ENCODE results near the gene NABP2. TPM values are rescaled to one million over a fixed set of nuclear protein-coding genes. Genes with fewer than 3 reads are reported as not detected.
A peak's percentile ranks its signal among the peaks of the same experiment; 100 is the strongest.

Gene NABP2
- total RNA-seq, 2 donors from 2014 or later: 11.9 to 16.3 TPM

DNA sequence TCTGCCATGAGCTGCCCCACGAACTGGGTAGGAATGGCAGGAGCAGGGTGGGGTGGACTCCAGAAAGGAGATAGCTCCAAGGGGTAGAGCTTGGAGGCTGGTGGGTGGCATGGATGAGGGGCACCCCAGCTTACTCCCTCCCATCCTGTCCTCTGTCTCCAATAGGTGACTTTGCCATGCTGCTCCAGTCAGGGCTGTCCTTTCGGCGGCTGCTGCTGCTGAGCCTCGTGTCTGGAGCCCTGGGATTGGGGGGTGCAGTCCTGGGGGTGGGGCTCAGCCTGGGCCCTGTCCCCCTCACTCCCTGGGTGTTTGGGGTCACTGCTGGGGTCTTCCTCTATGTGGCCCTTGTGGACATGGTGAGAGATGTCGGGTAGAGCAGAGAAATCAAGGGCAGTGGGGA, 12.8 kb downstream of the NABP2 start:
- ATAC-seq (no peak), DNase-seq (no peak)
- intact Hi-C loops (cut with DNase I): no loop called here
- no peaks in the 10 kb centered on the region for H3K9me3 ChIP-seq
- H3K4me3 ChIP-seq: no peak overlapping the region
- peak overlapping the region; percentile 27 to 74 (median 72) for H3K27ac ChIP-seq
- H3K4me1 ChIP-seq: peaks cover 47% of the 10 kb centered on the region
- H3K27me3 ChIP-seq: no peaks in the 10 kb centered on the region
- 49 to 58% methylated on average over 2 to 5 of the region's 5 CpGs for WGBS, 2 donors
- peaks cover 2 to 6% of the 10 kb centered on the region in 2 donors for H3K36me3 ChIP-seq (replicated peaks in 1 of 2; ENCODE audit: insufficient read depth in 1 of 2, low read depth in 2 of 2)
- TF ChIP-seq, protein P1, sequence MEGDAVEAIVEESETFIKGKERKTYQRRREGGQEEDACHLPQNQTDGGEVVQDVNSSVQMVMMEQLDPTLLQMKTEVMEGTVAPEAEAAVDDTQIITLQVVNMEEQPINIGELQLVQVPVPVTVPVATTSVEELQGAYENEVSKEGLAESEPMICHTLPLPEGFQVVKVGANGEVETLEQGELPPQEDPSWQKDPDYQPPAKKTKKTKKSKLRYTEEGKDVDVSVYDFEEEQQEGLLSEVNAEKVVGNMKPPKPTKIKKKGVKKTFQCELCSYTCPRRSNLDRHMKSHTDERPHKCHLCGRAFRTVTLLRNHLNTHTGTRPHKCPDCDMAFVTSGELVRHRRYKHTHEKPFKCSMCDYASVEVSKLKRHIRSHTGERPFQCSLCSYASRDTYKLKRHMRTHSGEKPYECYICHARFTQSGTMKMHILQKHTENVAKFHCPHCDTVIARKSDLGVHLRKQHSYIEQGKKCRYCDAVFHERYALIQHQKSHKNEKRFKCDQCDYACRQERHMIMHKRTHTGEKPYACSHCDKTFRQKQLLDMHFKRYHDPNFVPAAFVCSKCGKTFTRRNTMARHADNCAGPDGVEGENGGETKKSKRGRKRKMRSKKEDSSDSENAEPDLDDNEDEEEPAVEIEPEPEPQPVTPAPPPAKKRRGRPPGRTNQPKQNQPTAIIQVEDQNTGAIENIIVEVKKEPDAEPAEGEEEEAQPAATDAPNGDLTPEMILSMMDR (IDR thresholded peaks at IDR 0.05): no peak
- no peak for TF ChIP-seq POLR2A (IDR thresholded peaks at IDR 0.05)

DNA sequence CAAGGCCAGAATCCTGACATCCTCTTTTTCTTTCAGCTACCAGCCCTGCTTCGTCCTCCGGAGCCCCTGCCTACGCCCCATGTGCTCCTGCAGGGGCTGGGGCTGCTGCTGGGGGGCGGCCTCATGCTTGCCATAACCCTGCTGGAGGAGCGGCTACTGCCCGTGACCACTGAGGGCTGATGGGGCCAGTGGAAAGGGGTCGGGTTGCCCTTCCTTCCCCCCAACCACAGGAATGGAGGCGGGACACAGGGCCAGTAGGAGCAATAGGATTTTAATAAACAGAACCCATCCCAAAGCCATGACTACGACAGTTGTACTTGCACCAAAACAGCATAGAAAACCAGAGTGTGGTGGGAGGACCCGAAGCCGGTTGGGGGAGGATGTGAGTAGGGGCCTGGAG, 13.4 kb downstream of the NABP2 start:
- DNase-seq: no peak
- 78 to 82% methylated on average over 8 to 11 of the region's 11 CpGs for WGBS, 2 donors
- Histone ChIP-seq H3K27me3 (no peaks in the 10 kb centered on the region), H3K9me3 (no peaks in the 10 kb centered on the region), H3K36me3 (replicated peaks in 1 of 2; ENCODE audit: insufficient read depth in 1 of 2, low read depth in 2 of 2) (peaks cover 2 to 6% of the 10 kb centered on the region in 2 donors), H3K27ac (peak overlapping the region in 3 of 4 donors; percentile 71 to 74 (median 73)), H3K4me3 (no peak overlapping the region), H3K4me1 (peaks cover 51% of the 10 kb centered on the region)
- intact Hi-C loops (cut with DNase I): no loop called here
- TF ChIP-seq, protein P1 (IDR thresholded peaks at IDR 0.05): no peak
- no peak for TF ChIP-seq POLR2A (IDR thresholded peaks at IDR 0.05)
- no peak for ATAC-seq

DNA sequence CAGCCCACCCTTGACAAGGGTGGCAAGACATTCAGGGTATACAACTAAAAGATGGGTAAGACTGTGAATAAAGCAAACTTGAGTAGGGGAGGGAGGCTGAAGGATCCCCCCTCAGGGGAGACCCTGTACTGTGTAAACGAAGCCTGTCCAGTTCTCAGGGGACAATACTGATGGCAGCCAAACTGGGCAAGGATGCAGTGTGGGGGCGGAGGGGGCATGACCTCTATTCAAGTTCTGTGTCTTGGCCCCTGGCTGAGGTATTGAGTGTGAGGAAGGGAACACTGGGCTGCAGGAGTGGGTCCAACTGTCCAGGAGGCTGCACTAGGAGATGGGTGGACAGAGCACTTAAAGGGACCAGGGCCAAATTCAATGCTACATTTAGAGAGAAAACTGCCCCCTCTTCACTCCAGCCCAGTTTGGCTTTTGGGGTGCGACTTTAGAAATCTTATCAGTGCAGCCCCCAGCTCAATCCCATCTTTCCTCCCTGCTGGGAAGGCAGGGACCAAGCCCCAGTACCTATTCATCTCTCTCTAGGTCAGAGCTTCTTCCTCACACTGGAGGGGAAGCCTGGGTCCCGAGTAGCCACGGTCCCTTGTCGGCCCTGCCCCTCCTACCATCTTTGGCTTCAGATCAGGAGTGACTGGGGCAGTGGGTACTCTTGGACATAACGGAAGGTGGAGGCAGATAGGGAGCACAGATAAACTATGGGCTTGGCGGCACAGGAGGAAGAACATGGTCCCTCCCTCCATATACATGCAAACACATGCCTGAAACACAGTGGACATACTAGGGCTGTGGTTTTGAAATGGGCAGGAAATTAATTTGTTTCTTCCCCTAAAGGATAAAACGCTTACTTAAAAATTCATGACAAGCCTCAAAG, 17.5 kb downstream of the NABP2 start:
- TF ChIP-seq, protein P1 (IDR thresholded peaks at IDR 0.05): no peak
- no peak for TF ChIP-seq POLR2A (IDR thresholded peaks at IDR 0.05)
- H3K4me3 ChIP-seq: no peak overlapping the region
- H3K36me3 ChIP-seq (replicated peaks in 1 of 2; ENCODE audit: insufficient read depth in 1 of 2, low read depth in 2 of 2): peaks cover 11 to 14% of the 10 kb centered on the region in 2 donors
- intact Hi-C loops (cut with DNase I): no loop called here
- 68 to 89% methylated on average over 8 to 9 of the region's 9 CpGs for WGBS, 2 donors
- H3K27ac ChIP-seq: no peak overlapping the region
- H3K4me1 ChIP-seq: peaks cover 42% of the 10 kb centered on the region
- ATAC-seq (no peak), DNase-seq (no peak)
- H3K27me3 ChIP-seq: no peaks in the 10 kb centered on the region
- no peaks in the 10 kb centered on the region for H3K9me3 ChIP-seq

DNA sequence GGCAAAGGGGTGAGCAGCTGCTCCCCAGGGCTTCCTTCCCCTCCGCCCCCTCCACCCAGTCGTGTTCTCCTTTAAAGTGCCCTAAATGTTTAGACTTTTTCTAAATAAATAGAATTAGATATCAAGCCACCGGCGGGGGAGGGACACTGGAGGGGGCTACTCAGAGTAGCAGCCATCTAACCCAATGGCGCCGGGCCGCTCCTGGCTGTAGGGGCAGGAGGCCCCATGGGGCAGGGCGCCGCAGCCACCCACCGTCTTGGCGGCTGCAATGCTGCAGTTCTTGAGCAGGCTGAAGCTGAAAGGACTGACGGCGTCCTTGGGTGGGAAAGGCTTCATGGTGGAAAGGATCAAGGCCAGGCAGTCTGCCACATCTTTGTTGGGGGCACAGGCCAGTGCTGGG, 18.8 kb downstream of the NABP2 start:
- TF ChIP-seq POLR2A (IDR thresholded peaks at IDR 0.05): no peak
- TF ChIP-seq, protein P1 (IDR thresholded peaks at IDR 0.05): no peak
- H3K36me3 ChIP-seq (replicated peaks in 1 of 2; ENCODE audit: insufficient read depth in 1 of 2, low read depth in 2 of 2): peaks cover 15 to 22% of the 10 kb centered on the region in 2 donors

More for the DNA sequence above, 18.8 kb downstream of the NABP2 start:
- no peak overlapping the region for H3K4me3 ChIP-seq
- peak overlapping the region; percentile 46 to 69 (median 56) for H3K27ac ChIP-seq
- DNase-seq (peak in 1 of 4 donors; percentile 10), ATAC-seq (no peak)
- H3K9me3 ChIP-seq: no peaks in the 10 kb centered on the region
- 84% methylated on average over 13 of the region's 13 CpGs for WGBS, 2 donors
- H3K27me3 ChIP-seq: no peaks in the 10 kb centered on the region
- intact Hi-C loops (cut with DNase I): no loop called here
- peaks cover 34% of the 10 kb centered on the region for H3K4me1 ChIP-seq
